HEK293 (cell line): Measurements from ENCODE around the gene CPAMD8.

Source experiments
- CTCF ChIA-PET: fragments of 350-600 bp; formaldehyde crosslinking; extraction: SDS; loops from one replicate; lab custom pipeline; 2021; ENCODE audit warnings: antibody characterized with exemption; lab: Yijun Ruan, JAX
- POLR2A ChIA-PET: fragments of 300-600 bp; formaldehyde crosslinking; extraction: SDS; loops from one replicate; lab custom pipeline; 2020; ENCODE audit warnings: antibody characterized with exemption, inconsistent platforms; lab: Yijun Ruan, JAX
- H3K27ac ChIP-seq: fragments of 200-500 bp; sonication (Bioruptor generic); 2 replicates; pipeline ENCODE4 v1.5.1; 2014; ENCODE audit warnings: low read depth, low read length, control low read depth, inconsistent platforms; ENCODE audit errors: extremely low read depth
- H3K36me3 ChIP-seq, 2 experiments: fragments of 200-500 bp in 1 of 2; sonication (Bioruptor generic) in 1 of 2; 1 replicate in 1 of 2; 2 replicates in 1 of 2; pipeline ENCODE4 v1.5.1; 2014 to 2017; ENCODE audit warnings: inconsistent platforms in 2 of 2, low read length in 2 of 2; ENCODE audit not compliant: control insufficient read depth in 2 of 2, insufficient read depth in 1 of 2
- H3K4me1 ChIP-seq: fragments of 200-500 bp; sonication (Bioruptor generic); 2 replicates; pipeline ENCODE4 v1.5.1; 2014; ENCODE audit warnings: mild to moderate bottlenecking, low read length, inconsistent platforms; ENCODE audit not compliant: control insufficient read depth, insufficient read depth
- H3K4me3 ChIP-seq: 2 replicates; pipeline ENCODE4 v1.5.1; 2011; ENCODE audit warnings: low read depth, mild to moderate bottlenecking, control low read depth, low read length, moderate library complexity
- H3K9me3 ChIP-seq: fragments of 200-500 bp; sonication (Bioruptor generic); 2 replicates; pipeline ENCODE4 v1.5.1; 2014; ENCODE audit warnings: low read depth, low read length, inconsistent platforms; ENCODE audit not compliant: control insufficient read depth, insufficient read depth
- ATF2 ChIP-seq: fragments of 450-650 bp; formaldehyde crosslinking; IDR thresholded peaks from 2 replicates; pipeline ENCODE4 v1.5.1; 2016; ENCODE audit warnings: missing biosample characterization, missing genetic modification characterization, low read depth
- BCL6B ChIP-seq: fragments of 450-650 bp; formaldehyde crosslinking; IDR thresholded peaks from 2 replicates; pipeline ENCODE4 v1.5.1; 2017; ENCODE audit warnings: missing biosample characterization, missing genetic modification characterization
- GLIS1 ChIP-seq: fragments of 450-650 bp; formaldehyde crosslinking; IDR thresholded peaks from 2 replicates; pipeline ENCODE4 v1.5.1; 2016; ENCODE audit warnings: missing biosample characterization, missing genetic modification characterization
- MEIS1 ChIP-seq: sonication (generic); formaldehyde crosslinking; IDR thresholded peaks from 2 replicates; pipeline ENCODE4 v1.8.1; 2022; ENCODE audit warnings: missing genetic modification reagents, mild to moderate bottlenecking, borderline replicate concordance
- OSR2 ChIP-seq: fragments of 450-650 bp; formaldehyde crosslinking; IDR thresholded peaks from 2 replicates; pipeline ENCODE4 v1.5.1; 2016; ENCODE audit warnings: missing biosample characterization, missing genetic modification characterization
- RBAK ChIP-seq: fragments of 450-650 bp; formaldehyde crosslinking; IDR thresholded peaks from 2 replicates; pipeline ENCODE4 v1.5.1; 2016; ENCODE audit warnings: missing biosample characterization, missing genetic modification characterization
- SP3 ChIP-seq: fragments of 450-650 bp; formaldehyde crosslinking; IDR thresholded peaks from 2 replicates; pipeline ENCODE4 v1.5.1; 2016; ENCODE audit warnings: missing biosample characterization, missing genetic modification characterization
- ZBTB1 ChIP-seq: fragments of 450-650 bp; formaldehyde crosslinking; IDR thresholded peaks from 2 replicates; pipeline ENCODE4 v1.5.1; 2016; ENCODE audit warnings: missing biosample characterization, missing genetic modification characterization
- ZNF121 ChIP-seq: fragments of 450-650 bp; formaldehyde crosslinking; IDR thresholded peaks from 2 replicates; pipeline ENCODE4 v1.5.1; 2016; ENCODE audit warnings: missing biosample characterization, missing genetic modification characterization
- ZNF132 ChIP-seq: fragments of 450-650 bp; formaldehyde crosslinking; IDR thresholded peaks from 2 replicates; pipeline ENCODE4 v1.5.1; 2017; ENCODE audit warnings: missing biosample characterization, missing genetic modification characterization, borderline replicate concordance
- ZNF174 ChIP-seq: fragments of 450-650 bp; formaldehyde crosslinking; IDR thresholded peaks from 2 replicates; pipeline ENCODE4 v1.5.0; 2017; ENCODE audit warnings: missing biosample characterization, mild to moderate bottlenecking, missing genetic modification characterization
- ZNF23 ChIP-seq: fragments of 450-650 bp; formaldehyde crosslinking; IDR thresholded peaks from 2 replicates; pipeline ENCODE4 v1.5.1; 2016; ENCODE audit warnings: missing biosample characterization, missing genetic modification characterization, borderline replicate concordance
- ZNF274 ChIP-seq, 2 experiments: fragments of 200-500 bp in 1 of 2; fragments of 450-650 bp in 1 of 2; sonication (Bioruptor generic) in 1 of 2; formaldehyde crosslinking in 1 of 2; IDR thresholded peaks; 2 replicates each; pipeline versions ENCODE4 v1.5.1 to v1.6.1; 2014 to 2016; ENCODE audit warnings: borderline replicate concordance in 1 of 2, inconsistent platforms in 1 of 2, low read length in 1 of 2, missing biosample characterization in 1 of 2, missing genetic modification characterization in 1 of 2
- ZNF292 ChIP-seq: fragments of 450-650 bp; formaldehyde crosslinking; IDR thresholded peaks from 2 replicates; pipeline ENCODE4 v1.5.1; 2016; ENCODE audit warnings: low read depth, missing biosample characterization, missing genetic modification characterization, borderline replicate concordance
- ZNF311 ChIP-seq: fragments of 450-650 bp; formaldehyde crosslinking; IDR thresholded peaks from 2 replicates; pipeline ENCODE4 v1.5.1; 2017; ENCODE audit warnings: missing biosample characterization, missing genetic modification characterization, borderline replicate concordance
- ZNF335 ChIP-seq: fragments of 450-650 bp; formaldehyde crosslinking; conservative IDR thresholded peaks from 2 replicates; pipeline ENCODE4 v1.5.1; 2016; ENCODE audit warnings: missing biosample characterization, missing genetic modification characterization
- ZNF394 ChIP-seq: fragments of 450-650 bp; formaldehyde crosslinking; IDR thresholded peaks from 2 replicates; pipeline ENCODE4 v1.5.1; 2016; ENCODE audit warnings: missing biosample characterization, missing genetic modification characterization, mild to moderate bottlenecking, moderate library complexity, borderline replicate concordance
- ZNF404 ChIP-seq: fragments of 450-650 bp; formaldehyde crosslinking; IDR thresholded peaks from 2 replicates; pipeline ENCODE4 v1.5.1; 2017; ENCODE audit warnings: missing biosample characterization, missing genetic modification characterization
- ZNF426 ChIP-seq: fragments of 450-650 bp; formaldehyde crosslinking; IDR thresholded peaks from 2 replicates; pipeline ENCODE4 v1.5.1; 2017; ENCODE audit warnings: missing biosample characterization, missing genetic modification characterization, mild to moderate bottlenecking, inconsistent platforms, moderate library complexity
- ZNF449 ChIP-seq: fragments of 450-650 bp; formaldehyde crosslinking; IDR thresholded peaks from 2 replicates; pipeline ENCODE4 v1.5.1; 2017; ENCODE audit warnings: missing biosample characterization, mild to moderate bottlenecking, missing genetic modification characterization, moderate library complexity
- ZNF473 ChIP-seq: fragments of 450-650 bp; formaldehyde crosslinking; IDR thresholded peaks from 2 replicates; pipeline ENCODE4 v1.5.1; 2017; ENCODE audit warnings: missing biosample characterization, missing genetic modification characterization
- ZNF510 ChIP-seq: fragments of 450-650 bp; formaldehyde crosslinking; IDR thresholded peaks from 2 replicates; pipeline ENCODE4 v1.5.1; 2018; ENCODE audit warnings: mild to moderate bottlenecking, missing genetic modification characterization, missing biosample characterization; ENCODE audit not compliant: insufficient replicate concordance
- ZNF629 ChIP-seq: fragments of 450-650 bp; formaldehyde crosslinking; IDR thresholded peaks from 2 replicates; pipeline ENCODE4 v1.5.1; 2017; ENCODE audit warnings: missing biosample characterization, missing genetic modification characterization
- ZNF707 ChIP-seq: fragments of 450-650 bp; formaldehyde crosslinking; IDR thresholded peaks from 2 replicates; pipeline ENCODE4 v1.5.1; 2016; ENCODE audit warnings: missing biosample characterization, missing genetic modification characterization
- ZNF785 ChIP-seq: fragments of 450-650 bp; formaldehyde crosslinking; IDR thresholded peaks from 2 replicates; pipeline ENCODE4 v1.5.1; 2016; ENCODE audit warnings: missing biosample characterization, missing genetic modification characterization
- ZNF791 ChIP-seq: fragments of 450-650 bp; formaldehyde crosslinking; IDR thresholded peaks from 2 replicates; pipeline ENCODE4 v1.5.1; 2016; ENCODE audit warnings: missing biosample characterization, missing genetic modification characterization
- ZNF792 ChIP-seq: fragments of 450-650 bp; formaldehyde crosslinking; IDR thresholded peaks from 2 replicates; pipeline ENCODE4 v1.5.1; 2016; ENCODE audit warnings: missing biosample characterization, missing genetic modification characterization

The CPAMD8 gene

GRCh38 chr19:17035842-17036424 is 9.3 kb upstream of the CPAMD8 start (continued):
- no peak for TF ChIP-seq ZNF791 (tag by site-specific recombination)
- TF ChIP-seq MEIS1: no peak
- no peak for TF ChIP-seq ZNF473 (tag by site-specific recombination)
- no peak for TF ChIP-seq ZNF274 (IDR thresholded peaks at IDR 0.05; ENCODE audit: low read length)
- no peak for TF ChIP-seq ZNF274 (tag by site-specific recombination; IDR thresholded peaks at IDR 0.05; ENCODE audit: borderline replicate concordance)
- no peak for TF ChIP-seq ZNF792 (tag by site-specific recombination)

GRCh38 chr19:17031741-17032140 is 5.1 kb upstream of the CPAMD8 start:
- ChIA-PET CTCF (interaction anchor here (0.7 kb wide), 1 partner anchor 363 kb away, joined by 3 read pairs; no protein-coding TSS in a partner anchor), POLR2A (no interaction called here)
- Histone ChIP-seq H3K9me3 (no peaks in the 10 kb centered on the region), H3K36me3 (no peaks in the 10 kb centered on the region), H3K4me1 (no peaks in the 10 kb centered on the region), H3K4me3 (no peak overlapping the region), H3K27ac (no peak overlapping the region)
- TF ChIP-seq ZNF121 (tag by site-specific recombination) (no peak), ZNF449 (tag by site-specific recombination) (no peak), BCL6B (no peak), ATF2 (tag by site-specific recombination) (no peak), ZNF785 (tag by site-specific recombination) (no peak), ZNF510 (no peak), ZNF707 (no peak), ZNF174 (no peak), ZNF132 (no peak)

- no peaks in the 10 kb centered on the region for H3K36me3 ChIP-seq
- no peak overlapping the region for H3K27ac ChIP-seq
- no peak overlapping the region for H3K4me3 ChIP-seq
- POLR2A ChIA-PET: no interaction called here
- no peaks in the 10 kb centered on the region for H3K4me1 ChIP-seq
- H3K9me3 ChIP-seq: no peaks in the 10 kb centered on the region
- CTCF ChIA-PET: interaction anchor here (0.6 kb wide), 1 partner anchor 332 kb away, joined by 3 read pairs; no protein-coding TSS in a partner anchor
- TF ChIP-seq ZNF404 (tag by site-specific recombination): no peak
- no peak for TF ChIP-seq ZNF311
- no peak for TF ChIP-seq ZNF629
- TF ChIP-seq ZBTB1 (tag by site-specific recombination): no peak
- no peak for TF ChIP-seq GLIS1 (tag by site-specific recombination)
- no peak for TF ChIP-seq OSR2
- no peak for TF ChIP-seq ZNF394 (tag by site-specific recombination)
- no peak for TF ChIP-seq RBAK (tag by site-specific recombination)
- no peak for TF ChIP-seq ZNF23
- TF ChIP-seq ZNF335 (tag by site-specific recombination): no peak
- TF ChIP-seq SP3 (tag by site-specific recombination): no peak
- no peak for TF ChIP-seq ZNF292 (tag by site-specific recombination)
- TF ChIP-seq ZNF791 (tag by site-specific recombination): no peak
- TF ChIP-seq ZNF426 (tag by site-specific recombination): no peak
These were observed 945 bp upstream of the CPAMD8 start for GRCh38 chr19:17027535-17027975.
